Measurements from ENCODE around the gene IGSF9B. TPM values are rescaled to one million over a fixed set of nuclear protein-coding genes. Genes with fewer than 3 reads are reported as not detected.

Gene IGSF9B
- total and polyA plus RNA-seq, 2 of the 13 experiments (the other 11 are each of a cell fraction or from before 2014, with no cell fraction given): not detected

GRCh38 chr11:133886029-133886428 is 70.7 kb downstream of the IGSF9B start (continued):
- TF ChIP-seq ZBTB40 (IDR thresholded peaks at IDR 0.05) (no peak), ZBTB40 (CRISPR knock-in tag; IDR thresholded peaks at IDR 0.05) (no peak), RARA (CRISPR knock-in tag; IDR thresholded peaks at IDR 0.05) (no peak), ZBTB39 (CRISPR knock-in tag; IDR thresholded peaks at IDR 0.05) (no peak), ZNF432 (CRISPR knock-in tag; IDR thresholded peaks at IDR 0.05; ENCODE audit: borderline replicate concordance) (no peak), ZNF264 (CRISPR knock-in tag; IDR thresholded peaks at IDR 0.05) (no peak), THAP8 (CRISPR knock-in tag; IDR thresholded peaks at IDR 0.05; ENCODE audit: borderline replicate concordance) (no peak), SNRNP70 (IDR thresholded peaks at IDR 0.05; ENCODE audit: low read depth, low read length) (no peak), MYC (CRISPR knock-in tag; IDR thresholded peaks at IDR 0.05; ENCODE audit: borderline replicate concordance) (no peak)
